ENCODE results near the gene DOCK9. TPM values are rescaled to one million over a fixed set of nuclear protein-coding genes. Genes with fewer than 3 reads are reported as not detected.

DOCK9 gene
- total RNA-seq, 4 donors from 2014 or later = 127 to 191 (median 154) TPM

DNA sequence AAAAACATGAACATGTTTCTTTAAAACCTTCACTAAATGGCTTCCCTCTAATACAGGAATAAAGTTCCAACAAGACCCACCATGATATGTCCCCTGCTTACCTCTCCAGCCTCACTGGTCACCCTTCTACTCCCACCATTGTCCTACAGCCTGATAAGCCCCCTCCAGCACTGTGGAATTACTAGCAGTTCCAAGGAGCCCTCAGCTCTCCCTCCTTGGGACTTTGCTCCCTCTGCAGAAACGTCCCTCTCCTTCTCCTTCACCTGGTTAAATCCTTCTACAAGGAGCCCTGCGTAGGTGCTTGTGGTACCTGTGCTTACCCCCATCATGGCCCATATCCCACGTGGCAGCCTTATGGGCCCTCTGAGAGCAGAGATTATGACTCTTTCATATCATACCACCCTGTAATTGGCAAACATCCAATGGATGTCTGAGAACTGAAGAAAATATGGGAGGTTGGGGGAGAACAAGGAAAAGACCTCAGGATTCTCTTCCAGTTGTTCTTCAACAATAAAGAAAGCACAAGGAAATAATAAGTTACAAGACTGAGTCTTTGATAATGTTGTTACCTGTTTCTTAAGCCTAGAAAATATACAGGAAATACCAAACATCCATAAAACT, 26.1 kb upstream of the DOCK9 start:
- TF ChIP-seq EP300 (IDR thresholded peaks at IDR 0.05) (no peak), POLR2AphosphoS5 (IDR thresholded peaks at IDR 0.05) (no peak), POLR2A (IDR thresholded peaks at IDR 0.05; ENCODE audit: low read depth) (no peak)
- TF ChIP-seq, protein P1, sequence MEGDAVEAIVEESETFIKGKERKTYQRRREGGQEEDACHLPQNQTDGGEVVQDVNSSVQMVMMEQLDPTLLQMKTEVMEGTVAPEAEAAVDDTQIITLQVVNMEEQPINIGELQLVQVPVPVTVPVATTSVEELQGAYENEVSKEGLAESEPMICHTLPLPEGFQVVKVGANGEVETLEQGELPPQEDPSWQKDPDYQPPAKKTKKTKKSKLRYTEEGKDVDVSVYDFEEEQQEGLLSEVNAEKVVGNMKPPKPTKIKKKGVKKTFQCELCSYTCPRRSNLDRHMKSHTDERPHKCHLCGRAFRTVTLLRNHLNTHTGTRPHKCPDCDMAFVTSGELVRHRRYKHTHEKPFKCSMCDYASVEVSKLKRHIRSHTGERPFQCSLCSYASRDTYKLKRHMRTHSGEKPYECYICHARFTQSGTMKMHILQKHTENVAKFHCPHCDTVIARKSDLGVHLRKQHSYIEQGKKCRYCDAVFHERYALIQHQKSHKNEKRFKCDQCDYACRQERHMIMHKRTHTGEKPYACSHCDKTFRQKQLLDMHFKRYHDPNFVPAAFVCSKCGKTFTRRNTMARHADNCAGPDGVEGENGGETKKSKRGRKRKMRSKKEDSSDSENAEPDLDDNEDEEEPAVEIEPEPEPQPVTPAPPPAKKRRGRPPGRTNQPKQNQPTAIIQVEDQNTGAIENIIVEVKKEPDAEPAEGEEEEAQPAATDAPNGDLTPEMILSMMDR (IDR thresholded peaks at IDR 0.05) = no peak
- 71% methylated on average over 3 of the region's 3 CpGs for WGBS
- no peak overlapping the region for H3K27ac ChIP-seq (replicated peaks in 1 of 4)
- no peak overlapping the region for H3K4me3 ChIP-seq
- intact Hi-C loops (cut with DNase I) = no loop called here
- H3K36me3 ChIP-seq = no peaks in the 10 kb centered on the region
- peaks cover 47 to 79% (median 61%) of the 10 kb centered on the region in 4 donors for H3K4me1 ChIP-seq
- no peaks in the 10 kb centered on the region for H3K9me3 ChIP-seq
- H3K27me3 ChIP-seq = no peaks in the 10 kb centered on the region
- peak; percentile 74 for DNase-seq (ENCODE audit: extremely low spot score)

DNA sequence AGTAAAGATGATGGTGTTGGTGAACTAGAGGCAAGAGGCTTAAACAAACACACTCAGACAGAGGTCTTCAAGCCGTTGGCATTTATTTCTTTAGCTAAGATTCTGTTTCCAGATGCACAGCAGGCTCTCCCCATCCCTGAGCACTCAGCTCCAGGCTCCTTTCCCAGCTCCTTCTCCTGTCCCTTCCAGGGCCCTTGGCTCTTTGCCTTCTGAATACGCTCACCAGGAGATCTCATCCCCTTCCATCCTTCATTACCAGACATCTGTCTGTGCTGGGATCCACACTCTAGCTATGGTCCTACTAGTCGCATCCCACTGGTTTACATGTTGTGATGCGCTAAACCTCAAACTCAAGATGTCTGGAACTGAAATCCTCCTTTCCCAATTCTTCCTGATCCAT, 25.3 kb upstream of the DOCK9 start:
- no peaks in the 10 kb centered on the region for H3K9me3 ChIP-seq

DNA sequence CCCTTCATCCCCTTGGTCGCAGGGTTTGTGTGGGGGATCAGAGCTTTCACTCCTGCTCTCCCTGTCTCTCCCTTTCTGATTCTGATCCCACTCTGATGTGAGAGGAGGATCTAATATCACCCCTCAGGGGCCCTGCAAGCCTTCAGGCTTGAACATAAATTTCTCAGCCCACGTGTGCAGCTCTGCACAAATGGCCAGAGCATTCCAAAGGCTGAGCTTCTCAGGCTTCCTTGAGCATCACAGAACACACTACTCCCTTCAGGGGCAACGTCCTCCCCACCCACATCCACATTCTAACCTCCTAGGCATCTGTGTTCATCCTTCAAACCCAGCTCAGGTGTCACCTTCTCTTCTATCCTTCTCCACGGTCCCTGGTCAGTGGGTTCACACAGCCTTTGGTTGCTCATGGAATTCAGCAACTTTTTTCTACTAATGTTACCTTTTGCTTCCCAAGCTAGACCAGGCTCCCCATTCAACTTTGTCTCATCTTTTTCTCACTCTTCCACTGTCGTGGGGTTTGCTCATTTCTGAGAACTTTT, 24.4 kb upstream of the DOCK9 start:
- intact Hi-C loops (cut with DNase I) = no loop called here
- Histone ChIP-seq H3K4me1 (peaks cover 58 to 86% (median 73%) of the 10 kb centered on the region in 4 donors), H3K27me3 (no peaks in the 10 kb centered on the region)

More for the DNA sequence above, 25.3 kb upstream of the DOCK9 start:
- peaks cover 55 to 80% (median 66%) of the 10 kb centered on the region in 4 donors for H3K4me1 ChIP-seq
- no peaks in the 10 kb centered on the region for H3K27me3 ChIP-seq
- peak; percentile 53 for DNase-seq (ENCODE audit: extremely low spot score)
- H3K36me3 ChIP-seq = no peaks in the 10 kb centered on the region
- intact Hi-C loops (cut with DNase I) = no loop called here
- TF ChIP-seq, protein P1 (IDR thresholded peaks at IDR 0.05) = no peak
- TF ChIP-seq POLR2A (IDR thresholded peaks at IDR 0.05; ENCODE audit: low read depth) = no peak
- TF ChIP-seq EP300 (IDR thresholded peaks at IDR 0.05) = no peak
- TF ChIP-seq POLR2AphosphoS5 (IDR thresholded peaks at IDR 0.05) = no peak
- WGBS = 74% methylated on average over 4 of the region's 4 CpGs
- no peak overlapping the region for H3K27ac ChIP-seq (replicated peaks in 1 of 4)
- no peak overlapping the region for H3K4me3 ChIP-seq

DNA sequence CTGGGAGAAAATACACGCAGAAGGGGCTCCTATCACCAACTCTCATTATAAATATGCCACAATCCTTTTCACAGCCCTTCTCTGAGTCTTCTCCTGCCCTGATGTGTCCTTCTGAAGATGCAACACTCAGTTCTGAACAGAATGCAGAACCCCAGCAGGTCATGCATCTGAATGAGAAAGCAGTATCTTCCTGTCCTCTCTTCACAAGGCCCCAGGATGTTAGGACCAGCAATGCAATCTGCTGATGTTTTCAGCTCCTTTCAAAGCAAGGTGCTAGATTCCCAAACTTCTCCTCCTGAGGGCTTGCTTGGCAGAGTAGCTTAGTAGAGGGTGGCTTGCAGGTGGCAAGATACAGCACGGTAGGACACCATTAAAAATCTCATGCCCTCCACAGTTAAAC, 22.3 kb upstream of the DOCK9 start:
- Histone ChIP-seq H3K9me3 (no peaks in the 10 kb centered on the region), H3K4me3 (no peak overlapping the region), H3K36me3 (no peaks in the 10 kb centered on the region), H3K27ac (replicated peaks in 1 of 4) (peak overlapping the region; percentile 11 to 58 (median 31)), H3K4me1 (peaks cover 46 to 86% (median 77%) of the 10 kb centered on the region in 4 donors), H3K27me3 (no peaks in the 10 kb centered on the region)
- DNase-seq (ENCODE audit: extremely low spot score) = peak; percentile 70
- intact Hi-C loops (cut with DNase I) = no loop called here
- TF ChIP-seq, protein P1 (IDR thresholded peaks at IDR 0.05) = no peak
- WGBS = 91% methylated on average over 2 of the region's 2 CpGs

More for the DNA sequence above, 24.4 kb upstream of the DOCK9 start:
- WGBS = 68% methylated on average over 5 of the region's 5 CpGs
- DNase-seq (ENCODE audit: extremely low spot score) = peak; percentile 62
- H3K36me3 ChIP-seq = no peaks in the 10 kb centered on the region
- TF ChIP-seq, protein P1 (IDR thresholded peaks at IDR 0.05) = no peak
- TF ChIP-seq POLR2A (IDR thresholded peaks at IDR 0.05; ENCODE audit: low read depth) = no peak
- no peak for TF ChIP-seq POLR2AphosphoS5 (IDR thresholded peaks at IDR 0.05)
- no peak for TF ChIP-seq EP300 (IDR thresholded peaks at IDR 0.05)
- no peaks in the 10 kb centered on the region for H3K9me3 ChIP-seq
- no peak overlapping the region for H3K4me3 ChIP-seq
- no peak overlapping the region for H3K27ac ChIP-seq (replicated peaks in 1 of 4)

DNA sequence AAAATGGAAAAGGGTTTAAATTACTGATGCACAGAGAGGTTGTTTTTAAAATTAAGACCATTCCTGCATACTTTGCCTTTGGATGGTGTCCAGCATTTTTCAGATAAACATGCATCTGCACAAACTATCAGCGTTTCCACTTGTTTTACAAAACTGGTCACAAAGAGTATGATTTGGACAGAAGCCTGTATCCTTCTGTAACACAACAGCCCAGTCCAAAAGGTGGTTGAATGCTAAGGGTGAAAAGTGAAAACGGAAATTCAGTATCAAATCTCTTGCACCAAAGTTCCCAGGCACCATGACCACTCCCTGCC, 21.7 kb upstream of the DOCK9 start:
- intact Hi-C loops (cut with DNase I) = no loop called here
- peak overlapping the region; percentile 11 to 58 (median 31) for H3K27ac ChIP-seq (replicated peaks in 1 of 4)
- H3K9me3 ChIP-seq = no peaks in the 10 kb centered on the region
- WGBS = 41% methylated on average over 2 of the region's 2 CpGs
- DNase-seq (ENCODE audit: extremely low spot score) = no peak
- H3K27me3 ChIP-seq = no peaks in the 10 kb centered on the region
- no peaks in the 10 kb centered on the region for H3K36me3 ChIP-seq
- no peak overlapping the region for H3K4me3 ChIP-seq
- peaks cover 45 to 81% (median 74%) of the 10 kb centered on the region in 4 donors for H3K4me1 ChIP-seq
- TF ChIP-seq, protein P1 (IDR thresholded peaks at IDR 0.05) = no peak
- no peak for TF ChIP-seq POLR2AphosphoS5 (IDR thresholded peaks at IDR 0.05)
- TF ChIP-seq POLR2A (IDR thresholded peaks at IDR 0.05; ENCODE audit: low read depth) = no peak
- TF ChIP-seq EP300 (IDR thresholded peaks at IDR 0.05) = no peak

Data from esophagus muscularis mucosa (tissue), 4 donors.